Embryonic facial prominence (tissue), 1 donor: ENCODE measurements around the gene CLDN25.

Experiments used
- DNase-seq: peaks from one replicate; pipeline ENCODE4 v3.0.0-alpha.2; 2016; ENCODE audit errors: extremely low spot score

Gene CLDN25

GRCh38 chr11:113808931-113809330, 29.3 kb downstream of the CLDN25 start:
- DNase-seq = no peak

- DNase-seq = no peak
Observed at GRCh38 chr11:113814181-113814580, 34.6 kb downstream of the CLDN25 start.

GRCh38 chr11:113817162-113817561, 37.6 kb downstream of the CLDN25 start:
- DNase-seq = no peak

- no peak for DNase-seq
Observed at GRCh38 chr11:113817626-113818025, 38.0 kb downstream of the CLDN25 start.

GRCh38 chr11:113818426-113818825, 38.8 kb downstream of the CLDN25 start:
- no peak for DNase-seq

DNA sequence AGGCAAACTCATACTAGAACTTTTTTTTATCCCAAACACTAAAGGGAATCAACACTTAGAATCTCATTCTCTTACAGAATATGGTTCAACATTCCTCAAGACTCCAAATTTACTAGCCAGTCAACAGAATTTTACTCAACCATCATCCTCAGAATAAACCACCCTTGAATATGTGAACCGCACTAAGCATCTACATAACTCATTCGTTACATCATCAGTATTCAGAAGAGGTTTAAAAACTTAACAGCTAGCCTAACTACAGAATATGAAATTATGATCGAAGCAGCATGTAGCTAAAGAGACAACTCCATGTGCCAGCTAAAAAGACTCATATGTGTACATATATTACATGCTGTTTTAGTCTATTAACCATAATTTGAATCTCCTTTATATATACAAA, 47.9 kb downstream of the CLDN25 start:
- no peak for DNase-seq

- DNase-seq = no peak
Observed at GRCh38 chr11:113828191-113828590, 48.6 kb downstream of the CLDN25 start.

GRCh38 chr11:113829751-113830150, 50.2 kb downstream of the CLDN25 start:
- DNase-seq = no peak
